Stimulated activated effector memory CD8-positive, alpha-beta T cell treated with anti-CD3 and anti-CD28 coated beads, Interleukin-12 subunit alpha, Interleukin-12 subunit beta, amount 100 ng/mL, for 72 hours (primary cell): Measurements from ENCODE around the gene MARCOL.
"Not testable (repeated sequence)": the region's sequence is repeated elsewhere in the genome, so short reads cannot be mapped to it uniquely, and the experiment has no call there.

ENCODE experiments used
- ATAC-seq: fragments of 150-1000 bp; cut with Tn5 transposase; 2 replicates; pipeline ENCODE4 v1.10.0; 2021
- DNase-seq, 2 donors: peaks; one replicate each; pipeline ENCODE4 v3.0.0; 2021 to 2022; ENCODE audit warnings: low spot score in 2 of 2
- H3K27ac Mint-ChIP-seq: one replicate; pipeline ENCODE4 v1.8.0; 2022; ENCODE audit warnings: mild to moderate bottlenecking, mixed read lengths
- H3K36me3 Mint-ChIP-seq: one replicate; pipeline ENCODE4 v1.8.0; 2022; ENCODE audit warnings: mild to moderate bottlenecking, mixed read lengths
- H3K4me1 Mint-ChIP-seq: one replicate; pipeline ENCODE4 v1.8.0; 2022; ENCODE audit warnings: mixed read lengths
- H3K4me3 Mint-ChIP-seq: one replicate; pipeline ENCODE4 v1.8.0; 2022; ENCODE audit warnings: mild to moderate bottlenecking, mixed read lengths
- H3K9me3 Mint-ChIP-seq: one replicate; pipeline ENCODE4 v1.8.0; 2022; ENCODE audit warnings: mixed read lengths

The MARCOL gene

GRCh38 chr5:148230240-148230639, 8.1 kb upstream of the MARCOL start:
- Mint-ChIP-seq H3K36me3 (no peaks in the 10 kb centered on the region), H3K4me3 (no peak overlapping the region), H3K4me1 (no peaks in the 10 kb centered on the region), H3K9me3 (no peaks in the 10 kb centered on the region), H3K27ac (no peak overlapping the region)
- ATAC-seq (no peak), DNase-seq (no peak)

GRCh38 chr5:148237785-148238417, 424 bp upstream of the MARCOL start:
- Mint-ChIP-seq H3K4me1 (no peaks in the 10 kb centered on the region), H3K36me3 (no peaks in the 10 kb centered on the region), H3K4me3 (no peak overlapping the region), H3K27ac (no peak overlapping the region), H3K9me3 (no peaks in the 10 kb centered on the region)
- ATAC-seq (no peak), DNase-seq (no peak)

- Mint-ChIP-seq H3K4me3 (no peak overlapping the region), H3K9me3 (no peaks in the 10 kb centered on the region)
- no peak for DNase-seq
Measured at GRCh38 chr5:148248894-148249293, 10.6 kb downstream of the MARCOL start.

GRCh38 chr5:148255456-148255855, 17.1 kb downstream of the MARCOL start:
- Mint-ChIP-seq H3K27ac (no peak overlapping the region), H3K4me3 (no peak overlapping the region), H3K4me1 (no peaks in the 10 kb centered on the region), H3K9me3 (peaks cover 16% of the 10 kb centered on the region), H3K36me3 (no peaks in the 10 kb centered on the region)
- DNase-seq (no peak), ATAC-seq (no peak)

More at GRCh38 chr5:148248894-148249293, 10.6 kb downstream of the MARCOL start:
- Mint-ChIP-seq H3K36me3 (no peaks in the 10 kb centered on the region), H3K27ac (no peak overlapping the region), H3K4me1 (no peaks in the 10 kb centered on the region)
- no peak for ATAC-seq

- no peak overlapping the region for H3K4me3 Mint-ChIP-seq
- no peak overlapping the region for H3K27ac Mint-ChIP-seq
- no peaks in the 10 kb centered on the region for H3K4me1 Mint-ChIP-seq
- DNase-seq (no peak), ATAC-seq (no peak)
- no peaks in the 10 kb centered on the region for H3K36me3 Mint-ChIP-seq
- peaks cover 16% of the 10 kb centered on the region for H3K9me3 Mint-ChIP-seq
Measured at GRCh38 chr5:148259288-148259687, 21.0 kb downstream of the MARCOL start.

- DNase-seq (no peak), ATAC-seq (no peak)
- Mint-ChIP-seq H3K4me1 (no peaks in the 10 kb centered on the region), H3K27ac (no peak overlapping the region), H3K36me3 (no peaks in the 10 kb centered on the region), H3K4me3 (no peak overlapping the region), H3K9me3 (peaks cover 20% of the 10 kb centered on the region)
Measured at GRCh38 chr5:148261221-148261620, 22.9 kb downstream of the MARCOL start.

GRCh38 chr5:148267962-148268361, 29.6 kb downstream of the MARCOL start:
- no peak for ATAC-seq
- Mint-ChIP-seq H3K36me3 (no peaks in the 10 kb centered on the region), H3K27ac (no peak overlapping the region), H3K9me3 (peaks cover 4% of the 10 kb centered on the region), H3K4me3 (no peak overlapping the region), H3K4me1 (no peaks in the 10 kb centered on the region)
- DNase-seq: no peak

- Mint-ChIP-seq H3K4me3 (no peak within 1 kb of the TSS), H3K4me1 (no peaks in the 10 kb centered on the region), H3K27ac (no peak within 1 kb of the TSS), H3K36me3 (no peaks in the 10 kb centered on the region), H3K9me3 (peaks cover 4% of the 10 kb centered on the region)
- ATAC-seq (no peak), DNase-seq (no peak)
Measured at GRCh38 chr5:148268566-148268965, 30.2 kb downstream of the MARCOL start, which contains the start of gene SPINK13. Gene SPINK13, plus strand, starts transcription at chr5:148268794. Its CDS starts 1,279 bp downstream, at chr5:148270073.

GRCh38 chr5:148275129-148275528, 36.8 kb downstream of the MARCOL start:
- peaks cover 13% of the 10 kb centered on the region for H3K9me3 Mint-ChIP-seq
- not testable (repeated sequence) for H3K27ac Mint-ChIP-seq, H3K36me3 Mint-ChIP-seq, H3K4me3 Mint-ChIP-seq, ATAC-seq, DNase-seq, H3K4me1 Mint-ChIP-seq

- DNase-seq, H3K36me3 Mint-ChIP-seq, ATAC-seq, H3K4me1 Mint-ChIP-seq, H3K4me3 Mint-ChIP-seq, H3K27ac Mint-ChIP-seq: not testable (repeated sequence)
- H3K9me3 Mint-ChIP-seq: peaks cover 13% of the 10 kb centered on the region
Measured at GRCh38 chr5:148280893-148281292, 42.6 kb downstream of the MARCOL start.

GRCh38 chr5:148281336-148281735, 43.0 kb downstream of the MARCOL start:
- not testable (repeated sequence) for H3K36me3 Mint-ChIP-seq, H3K4me3 Mint-ChIP-seq, DNase-seq, H3K27ac Mint-ChIP-seq, ATAC-seq, H3K4me1 Mint-ChIP-seq
- H3K9me3 Mint-ChIP-seq: peaks cover 13% of the 10 kb centered on the region

GRCh38 chr5:148290271-148291195, 52.2 kb downstream of the MARCOL start:
- Mint-ChIP-seq H3K4me3 (no peak overlapping the region), H3K27ac (no peak overlapping the region), H3K9me3 (no peaks in the 10 kb centered on the region), H3K4me1 (no peaks in the 10 kb centered on the region), H3K36me3 (no peaks in the 10 kb centered on the region)
- ATAC-seq (peak; percentile 43), DNase-seq (no peak)
